C4-2B (cell line): ENCODE measurements around the gene SLC25A44.

ENCODE experiments used
- CTCF ChIP-seq: fragments of 450-650 bp; conservative IDR thresholded peaks from 2 replicates; pipeline ENCODE4 v1.5.1; 2017; ENCODE audit warnings: mild to moderate bottlenecking
- ZFX ChIP-seq: fragments of 450-650 bp; IDR thresholded peaks from 2 replicates; pipeline ENCODE4 v1.6.1; 2017

GRCh38 chr1:156146769-156147405 is 47.0 kb upstream of the SLC25A44 start:
- TF ChIP-seq ZFX (no peak), CTCF (no peak)
